Activated naive CD8-positive, alpha-beta T cell (primary cell): ENCODE measurements around the gene TCN2.
"Not testable (repeated sequence)": the region's sequence is repeated elsewhere in the genome, so short reads cannot be mapped to it uniquely, and the experiment has no call there.

ENCODE experiments used
- H3K27ac Mint-ChIP-seq: one replicate; pipeline ENCODE4 v1.8.0; 2021; ENCODE audit warnings: mixed read lengths
- H3K27me3 Mint-ChIP-seq: one replicate; pipeline ENCODE4 v1.8.0; 2021; ENCODE audit warnings: mixed read lengths
- H3K36me3 Mint-ChIP-seq: one replicate; pipeline ENCODE4 v1.8.0; 2021; ENCODE audit warnings: mixed read lengths
- H3K4me1 Mint-ChIP-seq: one replicate; pipeline ENCODE4 v1.8.0; 2021; ENCODE audit warnings: low read depth, mixed read lengths
- H3K4me3 Mint-ChIP-seq: one replicate; pipeline ENCODE4 v1.8.0; 2021; ENCODE audit warnings: mild to moderate bottlenecking, mixed read lengths
- H3K9me3 Mint-ChIP-seq: one replicate; pipeline ENCODE4 v1.8.0; 2021; ENCODE audit warnings: low read depth, mixed read lengths

The TCN2 gene

DNA sequence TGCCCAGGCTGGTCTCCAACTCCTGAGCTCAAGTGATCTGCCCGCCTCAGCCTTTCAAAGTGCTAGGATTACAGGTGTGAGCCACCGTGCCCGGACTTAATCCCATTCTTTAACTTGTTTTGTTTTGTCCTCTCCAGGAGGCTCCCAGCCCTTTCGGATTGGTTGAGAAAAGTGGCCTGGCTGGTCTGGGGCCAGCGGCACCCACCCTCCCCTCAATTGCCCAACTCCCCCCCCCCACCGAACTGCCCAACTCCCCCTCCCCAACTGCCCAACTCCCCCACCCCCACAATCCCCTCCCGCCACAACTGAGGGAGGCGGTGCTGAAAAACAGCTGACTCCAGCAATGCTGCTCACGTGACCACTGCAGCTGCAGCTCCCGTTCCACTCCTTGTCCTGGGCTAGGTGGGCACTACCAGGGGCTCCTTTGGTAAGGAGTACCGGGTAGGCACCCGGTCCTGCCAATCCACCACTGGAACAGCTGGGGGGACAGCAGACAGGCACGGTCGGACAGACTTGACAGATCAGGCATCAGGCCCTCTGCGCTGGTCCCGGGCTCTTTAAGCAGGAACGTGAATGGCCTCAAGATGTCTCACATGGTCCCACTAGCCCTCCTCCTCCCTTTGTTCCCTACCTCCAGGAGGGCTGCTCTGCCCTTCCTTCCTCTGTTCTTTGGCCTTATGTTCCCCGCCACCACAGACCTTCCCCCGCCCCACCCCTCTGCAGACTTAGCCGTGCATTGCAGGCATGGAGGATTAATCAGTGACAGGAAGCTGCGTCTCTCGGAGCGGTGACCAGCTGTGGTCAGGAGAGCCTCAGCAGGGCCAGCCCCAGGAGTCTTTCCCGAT, at the start of gene TCN2:
TCN2 (plus strand) TSS at position 720 of the 845 bp plus-strand sequence. CDS start 158 bp downstream, outside the sequence.
- Mint-ChIP-seq H3K9me3 (no peaks in the 10 kb centered on the region), H3K27ac (no peak within 1 kb of the TSS), H3K4me3 (peak within 1 kb of the TSS; percentile 82), H3K27me3 (no peaks in the 10 kb centered on the region), H3K36me3 (no peaks in the 10 kb centered on the region), H3K4me1 (peaks cover 21% of the 10 kb centered on the region)

- H3K9me3 Mint-ChIP-seq, result no peaks in the 10 kb centered on the region
- no peaks in the 10 kb centered on the region for H3K4me1 Mint-ChIP-seq
- H3K27me3 Mint-ChIP-seq, result no peaks in the 10 kb centered on the region
- no peak overlapping the region for H3K4me3 Mint-ChIP-seq
- no peaks in the 10 kb centered on the region for H3K36me3 Mint-ChIP-seq
- H3K27ac Mint-ChIP-seq, result no peak overlapping the region
Measured at GRCh38 chr22:30557243-30557642, 49.7 kb upstream of the TCN2 start.

GRCh38 chr22:30559889-30560288, 47.1 kb upstream of the TCN2 start:
- Mint-ChIP-seq H3K36me3 (no peaks in the 10 kb centered on the region), H3K27me3 (no peaks in the 10 kb centered on the region), H3K9me3 (no peaks in the 10 kb centered on the region), H3K4me1 (no peaks in the 10 kb centered on the region), H3K4me3 (no peak overlapping the region), H3K27ac (no peak overlapping the region)

DNA sequence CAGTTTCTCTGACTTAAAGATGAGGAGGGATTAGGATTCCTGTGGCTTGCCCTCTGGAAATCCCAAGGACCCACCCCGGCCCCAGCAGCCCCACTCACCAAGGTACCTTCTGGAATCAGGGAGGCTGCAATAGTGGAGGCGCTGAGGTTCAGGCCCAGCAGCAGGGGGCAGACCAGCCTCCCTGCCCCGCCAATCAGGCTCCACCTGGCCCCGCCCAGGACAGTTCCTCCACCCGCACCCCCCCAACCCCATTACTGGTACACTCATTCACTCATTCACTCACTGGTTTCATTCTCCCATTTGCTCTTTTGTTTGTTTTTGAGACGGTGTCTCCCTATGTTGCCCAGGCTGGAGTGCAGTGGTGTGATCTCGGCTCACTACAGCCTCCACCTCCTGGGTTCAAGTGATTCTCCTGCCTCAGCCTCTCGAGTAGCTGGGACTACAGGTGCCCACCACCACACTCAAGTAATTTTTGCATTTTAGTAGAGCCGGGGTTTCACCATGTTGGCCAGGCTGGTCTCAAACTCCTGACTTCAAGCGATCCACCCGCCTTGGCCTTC, 46.3 kb upstream of the TCN2 start:
- not testable (repeated sequence) for H3K27ac Mint-ChIP-seq, H3K4me3 Mint-ChIP-seq, H3K4me1 Mint-ChIP-seq, H3K36me3 Mint-ChIP-seq, H3K9me3 Mint-ChIP-seq, H3K27me3 Mint-ChIP-seq

- H3K9me3 Mint-ChIP-seq, result no peaks in the 10 kb centered on the region
Measured at GRCh38 chr22:30561402-30562189, 45.4 kb upstream of the TCN2 start.

DNA sequence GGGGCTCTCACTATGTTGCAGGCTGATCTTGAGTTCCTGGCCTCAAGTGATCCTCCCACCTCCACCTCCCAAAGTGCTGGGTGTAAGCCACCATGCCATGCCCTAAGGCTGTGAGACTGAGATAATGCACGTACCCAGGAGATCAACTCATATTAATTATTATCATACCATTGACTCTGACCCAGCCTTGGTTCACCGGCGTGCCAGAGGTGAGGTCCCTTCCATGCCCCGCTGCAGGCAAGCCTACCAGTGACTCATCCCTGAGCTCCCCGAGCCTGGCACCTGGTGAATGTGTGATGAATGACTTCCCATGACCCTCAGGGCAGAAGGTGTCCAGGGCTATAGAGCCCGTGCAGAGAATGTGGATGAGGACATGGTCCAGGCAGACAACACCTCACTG, 44.6 kb upstream of the TCN2 start:
- Mint-ChIP-seq H3K4me1 (no peaks in the 10 kb centered on the region), H3K27me3 (no peaks in the 10 kb centered on the region), H3K36me3 (no peaks in the 10 kb centered on the region), H3K9me3 (no peaks in the 10 kb centered on the region), H3K4me3 (no peak overlapping the region), H3K27ac (no peak overlapping the region)

More at GRCh38 chr22:30561402-30562189, 45.4 kb upstream of the TCN2 start:
- Mint-ChIP-seq H3K4me1 (no peaks in the 10 kb centered on the region), H3K27me3 (no peaks in the 10 kb centered on the region), H3K27ac (no peak overlapping the region), H3K4me3 (no peak overlapping the region), H3K36me3 (no peaks in the 10 kb centered on the region)

- H3K36me3 Mint-ChIP-seq, result no peaks in the 10 kb centered on the region
- no peak overlapping the region for H3K4me3 Mint-ChIP-seq
- H3K9me3 Mint-ChIP-seq, result no peaks in the 10 kb centered on the region
- no peaks in the 10 kb centered on the region for H3K4me1 Mint-ChIP-seq
- H3K27ac Mint-ChIP-seq, result no peak overlapping the region
- H3K27me3 Mint-ChIP-seq, result no peaks in the 10 kb centered on the region
Measured at GRCh38 chr22:30564045-30564760, 42.8 kb upstream of the TCN2 start.

DNA sequence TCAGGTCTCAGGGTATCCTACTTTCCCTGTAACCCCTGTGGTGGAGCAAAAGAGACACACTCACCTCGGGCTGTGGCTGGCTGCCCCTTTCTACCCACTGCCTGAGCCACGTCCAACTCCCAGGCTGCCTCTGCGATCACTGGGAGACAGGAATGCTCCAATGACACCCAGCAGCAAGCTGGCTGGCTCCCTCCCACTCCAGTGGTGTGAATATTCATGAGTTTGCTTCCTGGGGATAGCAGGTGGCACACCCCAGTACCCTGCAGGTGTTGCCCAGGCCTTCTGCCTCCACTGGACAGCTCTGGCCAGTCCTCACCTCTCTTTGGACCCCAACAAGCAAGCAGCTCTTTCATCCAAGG, 42.2 kb upstream of the TCN2 start:
- no peaks in the 10 kb centered on the region for H3K36me3 Mint-ChIP-seq
- no peak overlapping the region for H3K4me3 Mint-ChIP-seq
- H3K9me3 Mint-ChIP-seq, result no peaks in the 10 kb centered on the region
- no peaks in the 10 kb centered on the region for H3K4me1 Mint-ChIP-seq
- H3K27me3 Mint-ChIP-seq, result no peaks in the 10 kb centered on the region
- no peak overlapping the region for H3K27ac Mint-ChIP-seq

DNA sequence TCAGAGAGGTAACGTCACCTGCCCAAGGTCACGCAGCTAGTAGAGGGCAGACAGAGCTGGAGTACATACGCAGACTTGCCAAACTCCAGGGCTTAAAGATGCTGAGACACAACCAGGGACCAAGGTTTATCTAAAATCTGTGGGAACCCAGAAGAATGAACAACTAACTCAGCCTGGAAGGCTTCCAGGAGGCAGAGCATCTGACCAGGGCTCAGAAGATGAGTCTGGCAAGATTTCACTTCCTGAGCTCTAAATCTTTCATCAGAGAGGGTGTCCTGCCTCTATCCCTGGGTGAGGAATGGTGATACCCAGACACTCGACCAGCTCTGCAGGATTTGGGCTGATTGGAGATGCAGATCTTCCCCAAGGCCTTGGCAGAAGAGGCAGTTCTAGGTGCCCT, 41.6 kb upstream of the TCN2 start:
- H3K9me3 Mint-ChIP-seq, result no peaks in the 10 kb centered on the region
- H3K36me3 Mint-ChIP-seq, result no peaks in the 10 kb centered on the region
- H3K4me1 Mint-ChIP-seq, result no peaks in the 10 kb centered on the region
- H3K4me3 Mint-ChIP-seq, result no peak overlapping the region
- no peak overlapping the region for H3K27ac Mint-ChIP-seq
- no peaks in the 10 kb centered on the region for H3K27me3 Mint-ChIP-seq

GRCh38 chr22:30566125-30566524, 40.8 kb upstream of the TCN2 start:
- Mint-ChIP-seq H3K27ac (no peak overlapping the region), H3K9me3 (no peaks in the 10 kb centered on the region), H3K27me3 (no peaks in the 10 kb centered on the region), H3K36me3 (no peaks in the 10 kb centered on the region), H3K4me3 (no peak overlapping the region), H3K4me1 (no peaks in the 10 kb centered on the region)

DNA sequence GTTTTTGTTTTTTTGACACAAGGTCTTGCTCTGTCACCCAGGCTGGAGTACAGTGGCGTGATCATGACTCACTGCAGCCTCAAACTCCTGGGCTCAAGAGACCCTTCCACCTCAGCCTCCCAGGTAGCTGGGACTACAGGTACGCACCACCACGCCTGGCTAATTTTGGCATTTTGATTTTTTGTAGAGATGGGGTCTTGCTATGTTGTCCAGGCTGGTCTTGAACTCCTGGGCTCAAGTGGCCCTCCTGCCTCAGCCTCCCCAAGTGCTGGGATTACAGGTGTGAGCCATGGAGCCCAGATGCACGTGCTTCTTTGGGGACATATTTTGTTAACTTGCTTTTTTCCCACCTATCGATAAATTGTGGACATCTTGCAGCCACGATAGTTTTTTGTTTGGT, 39.7 kb upstream of the TCN2 start:
- not testable (repeated sequence) for H3K9me3 Mint-ChIP-seq, H3K4me1 Mint-ChIP-seq, H3K4me3 Mint-ChIP-seq, H3K36me3 Mint-ChIP-seq, H3K27ac Mint-ChIP-seq, H3K27me3 Mint-ChIP-seq

GRCh38 chr22:30568137-30568805, 38.7 kb upstream of the TCN2 start:
- H3K27ac Mint-ChIP-seq, result no peak overlapping the region
- no peaks in the 10 kb centered on the region for H3K4me1 Mint-ChIP-seq
- no peak overlapping the region for H3K4me3 Mint-ChIP-seq
- no peaks in the 10 kb centered on the region for H3K9me3 Mint-ChIP-seq
- no peaks in the 10 kb centered on the region for H3K36me3 Mint-ChIP-seq
- H3K27me3 Mint-ChIP-seq, result no peaks in the 10 kb centered on the region

DNA sequence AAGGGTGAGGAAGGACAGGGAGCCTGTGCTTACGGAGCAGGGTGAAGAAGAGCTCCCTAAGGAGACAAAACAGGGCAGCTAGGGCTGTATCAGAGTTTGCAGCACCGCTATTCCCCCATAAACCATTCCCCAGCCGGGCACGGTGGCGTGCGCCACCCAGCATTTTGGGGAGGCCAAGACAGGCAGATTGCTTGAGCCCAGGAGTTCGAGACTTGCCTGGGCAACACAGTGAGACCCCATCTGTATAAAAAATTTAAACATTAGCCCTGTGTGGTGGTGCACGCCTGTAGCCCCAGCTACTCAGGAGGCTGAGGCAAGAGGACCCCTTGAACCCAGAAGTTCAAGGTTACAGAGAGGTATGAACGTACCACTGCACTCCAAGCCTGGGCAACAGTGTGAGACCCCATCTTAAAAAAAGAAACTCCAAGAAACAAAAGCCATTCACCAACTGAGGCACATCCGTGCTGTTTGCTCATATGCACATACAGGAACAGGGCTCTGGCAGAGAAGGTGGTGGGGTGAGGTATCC, 37.2 kb upstream of the TCN2 start:
- H3K36me3 Mint-ChIP-seq, result no peaks in the 10 kb centered on the region
- H3K4me1 Mint-ChIP-seq, result no peaks in the 10 kb centered on the region
- no peak overlapping the region for H3K27ac Mint-ChIP-seq
- no peaks in the 10 kb centered on the region for H3K9me3 Mint-ChIP-seq
- no peak overlapping the region for H3K4me3 Mint-ChIP-seq
- no peaks in the 10 kb centered on the region for H3K27me3 Mint-ChIP-seq

DNA sequence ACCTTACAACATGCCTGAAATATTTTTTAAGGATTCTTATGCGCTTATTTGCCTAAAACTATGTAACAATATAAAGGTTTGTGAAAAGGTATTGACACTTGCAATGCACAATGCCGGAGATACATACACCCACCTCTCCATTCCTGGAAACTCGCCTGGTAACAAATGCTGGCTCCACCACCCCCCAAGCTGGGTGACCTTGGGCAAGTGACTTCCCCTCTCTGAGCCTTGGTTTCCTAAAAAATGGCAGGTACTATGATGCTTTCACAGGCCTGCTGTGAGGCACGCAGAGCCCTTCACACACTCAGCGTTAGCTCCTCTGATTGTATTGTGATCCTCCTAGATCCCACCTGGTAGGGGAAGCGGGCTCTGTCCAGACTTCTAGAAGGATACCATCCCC, 34.8 kb upstream of the TCN2 start:
- Mint-ChIP-seq H3K9me3 (no peaks in the 10 kb centered on the region), H3K4me1 (peaks cover 9% of the 10 kb centered on the region), H3K36me3 (peaks cover 10% of the 10 kb centered on the region), H3K27me3 (no peaks in the 10 kb centered on the region), H3K4me3 (no peak overlapping the region), H3K27ac (peak overlapping the region; percentile 28)
